ENCODE measurements around the gene TMEM88. TPM values are rescaled to one million over a fixed set of nuclear protein-coding genes. Genes with fewer than 3 reads are reported as not detected.

TMEM88 gene
- total RNA-seq, 2 experiments from 2014 or later: 29.3 to 29.6 TPM

- Histone ChIP-seq H3K27ac (ENCODE audit: low read depth in 1 of 2, low read length in 2 of 2) (no peak overlapping the region), H3K4me3 (ENCODE audit: low read length) (no peak overlapping the region), H3K9me3 (ENCODE audit: control insufficient read depth in 1 of 2, insufficient read depth in 1 of 2, low read length in 2 of 2) (no peaks in the 10 kb centered on the region), H3K4me1 (ENCODE audit: insufficient read depth, low read length) (peaks cover 11% of the 10 kb centered on the region), H3K36me3 (ENCODE audit: insufficient read depth, low read length) (peaks cover 26% of the 10 kb centered on the region), H3K27me3 (ENCODE audit: control insufficient read depth in 1 of 2, insufficient read depth in 2 of 2, low read length in 2 of 2) (no peaks in the 10 kb centered on the region)
- ATAC-seq (ENCODE audit: poor library complexity) (no peak), DNase-seq (no peak)
- ChIA-PET CTCF (interaction anchor here (1.5 kb wide), 1 partner anchor 115 kb away, joined by 3 read pairs; no protein-coding TSS in a partner anchor), POLR2A (interaction anchor here (1.5 kb wide), 1 partner anchor 12 kb away, joined by 4 read pairs; no protein-coding TSS in a partner anchor)
- Mint-ChIP-seq H3K27ac (no peak overlapping the region), H3K27me3 (no peaks in the 10 kb centered on the region), H3K9me3 (no peaks in the 10 kb centered on the region), H3K4me3 (no peak overlapping the region), H3K4me1 (ENCODE audit: low read depth) (peaks cover 17% of the 10 kb centered on the region), H3K36me3 (ENCODE audit: low read depth) (peaks cover 30% of the 10 kb centered on the region)
- TF ChIP-seq CTCF (IDR thresholded peaks at IDR 0.05): no peak
- intact Hi-C loops (cut with DNase I, micrococcal nuclease): no loop called here
Observed at GRCh38 chr17:7875804-7876370, 21.0 kb downstream of the TMEM88 start.

- Mint-ChIP-seq H3K27me3 (no peaks in the 10 kb centered on the region), H3K36me3 (ENCODE audit: low read depth) (peaks cover 23% of the 10 kb centered on the region)
Observed at GRCh38 chr17:7878234-7878633, 23.4 kb downstream of the TMEM88 start.

GRCh38 chr17:7880076-7880868 is 25.4 kb downstream of the TMEM88 start:
- H3K4me1 Mint-ChIP-seq (ENCODE audit: low read depth): peaks cover 4% of the 10 kb centered on the region
- ChIA-PET POLR2A (no interaction called here), CTCF (no interaction called here)
- H3K4me3 Mint-ChIP-seq: no peak overlapping the region
- peak overlapping the region; percentile 13 to 41 for H3K27ac ChIP-seq (ENCODE audit: low read depth in 1 of 2, low read length in 2 of 2)
- H3K27ac Mint-ChIP-seq: no peak overlapping the region
- peaks cover 14% of the 10 kb centered on the region for H3K36me3 Mint-ChIP-seq (ENCODE audit: low read depth)
- TF ChIP-seq CTCF (IDR thresholded peaks at IDR 0.05): no peak
- H3K27me3 ChIP-seq (ENCODE audit: control insufficient read depth in 1 of 2, insufficient read depth in 2 of 2, low read length in 2 of 2): no peaks in the 10 kb centered on the region
- no peak overlapping the region for H3K4me3 ChIP-seq (ENCODE audit: low read length)
- no peaks in the 10 kb centered on the region for H3K27me3 Mint-ChIP-seq
- peaks cover 37% of the 10 kb centered on the region for H3K4me1 ChIP-seq (ENCODE audit: insufficient read depth, low read length)
- no peak for DNase-seq
- intact Hi-C loops (cut with DNase I, micrococcal nuclease): no loop called here
- H3K9me3 Mint-ChIP-seq: no peaks in the 10 kb centered on the region
- H3K9me3 ChIP-seq (ENCODE audit: control insufficient read depth in 1 of 2, insufficient read depth in 1 of 2, low read length in 2 of 2): no peaks in the 10 kb centered on the region
- no peak for ATAC-seq (ENCODE audit: poor library complexity)
- peaks cover 21% of the 10 kb centered on the region for H3K36me3 ChIP-seq (ENCODE audit: insufficient read depth, low read length)

More at GRCh38 chr17:7878234-7878633, 23.4 kb downstream of the TMEM88 start:
- ATAC-seq (ENCODE audit: poor library complexity) (no peak), DNase-seq (no peak)
- Histone ChIP-seq H3K4me3 (ENCODE audit: low read length) (no peak overlapping the region), H3K36me3 (ENCODE audit: insufficient read depth, low read length) (peaks cover 26% of the 10 kb centered on the region), H3K27me3 (ENCODE audit: control insufficient read depth in 1 of 2, insufficient read depth in 2 of 2, low read length in 2 of 2) (no peaks in the 10 kb centered on the region), H3K4me1 (ENCODE audit: insufficient read depth, low read length) (peaks cover 33% of the 10 kb centered on the region), H3K9me3 (ENCODE audit: control insufficient read depth in 1 of 2, insufficient read depth in 1 of 2, low read length in 2 of 2) (no peaks in the 10 kb centered on the region), H3K27ac (ENCODE audit: low read depth in 1 of 2, low read length in 2 of 2) (no peak overlapping the region)
- peaks cover 9% of the 10 kb centered on the region for H3K4me1 Mint-ChIP-seq (ENCODE audit: low read depth)
- no peak overlapping the region for H3K27ac Mint-ChIP-seq
- intact Hi-C loops (cut with DNase I, micrococcal nuclease): no loop called here
- CTCF ChIA-PET: interaction anchor here (0.9 to 1.6 kb wide), 2 partner anchors 11 to 35 kb away, joined by 3 to 4 read pairs; no protein-coding TSS in a partner anchor
- TF ChIP-seq CTCF (IDR thresholded peaks at IDR 0.05): no peak
- H3K9me3 Mint-ChIP-seq: no peaks in the 10 kb centered on the region
- POLR2A ChIA-PET: interaction anchor here (1.2 kb wide), 1 partner anchor 9 kb away, joined by 3 read pairs; no protein-coding TSS in a partner anchor
- H3K4me3 Mint-ChIP-seq: no peak overlapping the region
